HepG2 (cell line): ENCODE measurements around the gene ZFP36L2. TPM values are rescaled to one million over a fixed set of nuclear protein-coding genes. Genes with fewer than 3 reads are reported as not detected.
A peak's percentile ranks its signal among the peaks of the same experiment; 100 is the strongest.

Experiments used
- ARNT ChIP-seq: fragments of 450-650 bp; IDR thresholded peaks from 2 replicates; pipeline ENCODE4 v1.6.1; 2017
- SATB2 ChIP-seq: sonication (generic); formaldehyde crosslinking; IDR thresholded peaks from 2 replicates; pipeline ENCODE4 v1.5.0; 2020; ENCODE audit warnings: missing genetic modification reagents
- ZFAT ChIP-seq: sonication (generic); formaldehyde crosslinking; conservative IDR thresholded peaks from 2 replicates; pipeline ENCODE4 v1.8.1; 2023; ENCODE audit warnings: missing genetic modification reagents, inconsistent platforms
- ZFY ChIP-seq: sonication (generic); formaldehyde crosslinking; IDR thresholded peaks from 2 replicates; pipeline ENCODE4 v1.4.0; 2020; ENCODE audit warnings: missing genetic modification reagents
- ZNF335 ChIP-seq: sonication (generic); formaldehyde crosslinking; IDR thresholded peaks from 2 replicates; pipeline ENCODE4 v1.4.0; 2020; ENCODE audit warnings: missing genetic modification reagents
- ZNF569 ChIP-seq: sonication (generic); formaldehyde crosslinking; IDR thresholded peaks from 2 replicates; pipeline ENCODE4 v1.5.0; 2020; ENCODE audit warnings: mild to moderate bottlenecking, missing genetic modification reagents, moderate library complexity, borderline replicate concordance
- ZSCAN12 ChIP-seq: sonication (generic); formaldehyde crosslinking; IDR thresholded peaks from 2 replicates; pipeline ENCODE4 v1.9.0; 2021; ENCODE audit warnings: mild to moderate bottlenecking, missing genetic modification reagents
- ZSCAN9 ChIP-seq: IDR thresholded peaks from 2 replicates; pipeline ENCODE4 v1.6.1; 2016; ENCODE audit warnings: borderline replicate concordance
- polyA plus RNA-seq, 8 experiments: library from polyadenylated mRNA; depleted of rRNA in 3 of 8; stranded (reverse) in 7 of 8; unstranded in 1 of 8; fragments of >200 nt; fragmentation: Illumina TruSeq in 4 of 8; extraction: Trizol in 4 of 8; gene quantifications; 2 replicates each; pipeline versions ENCODE4 v1.2.1 to v1.2.3, GENCODE V29; 2011 to 2016; ENCODE audit warnings: low read depth in 4 of 8, missing spikeins in 1 of 8, mixed read lengths in 1 of 8; ENCODE audit not compliant: insufficient read depth in 1 of 8
- total RNA-seq, 5 experiments: library from RNA; depleted of rRNA; stranded (reverse); fragments of >200 nt; fragmentation: Illumina TruSeq; extraction: Trizol; gene quantifications; 2 replicates each; pipeline ENCODE4 v1.2.3, GENCODE V29; 2016; ENCODE audit warnings: low read depth in 1 of 5
- TF ChIP-seq, protein P1 (sequence below): IDR thresholded peaks from 2 replicates; pipeline ENCODE4 v1.6.1; 2016; ENCODE audit warnings: low read depth
- TF ChIP-seq, protein P2 (sequence below): sonication (generic); formaldehyde crosslinking; IDR thresholded peaks from 2 replicates; pipeline ENCODE4 v1.4.0; 2020; ENCODE audit warnings: mild to moderate bottlenecking, missing genetic modification reagents
- TF ChIP-seq, protein P3 (sequence below), 2 experiments: sonication (generic) in 1 of 2; formaldehyde crosslinking in 1 of 2; IDR thresholded peaks; 2 replicates each; pipeline versions ENCODE4 v1.4.0 to v1.6.1; 2016 to 2020; ENCODE audit warnings: borderline replicate concordance in 1 of 2, low read depth in 1 of 2, mild to moderate bottlenecking in 1 of 2, missing genetic modification reagents in 1 of 2
- TF ChIP-seq, protein P4 (sequence below): IDR thresholded peaks from 2 replicates; pipeline ENCODE4 v1.6.1; 2016
- TF ChIP-seq, protein P5 (sequence below): sonication (generic); formaldehyde crosslinking; IDR thresholded peaks from 2 replicates; pipeline ENCODE4 v1.5.1; 2020; ENCODE audit warnings: mild to moderate bottlenecking, missing genetic modification reagents, moderate library complexity

ZFP36L2 gene
- total and polyA plus RNA-seq, 2 of the 13 experiments (the other 11 are each of a cell fraction or from before 2014, with no cell fraction given): 11.2 to 21.8 TPM

DNA sequence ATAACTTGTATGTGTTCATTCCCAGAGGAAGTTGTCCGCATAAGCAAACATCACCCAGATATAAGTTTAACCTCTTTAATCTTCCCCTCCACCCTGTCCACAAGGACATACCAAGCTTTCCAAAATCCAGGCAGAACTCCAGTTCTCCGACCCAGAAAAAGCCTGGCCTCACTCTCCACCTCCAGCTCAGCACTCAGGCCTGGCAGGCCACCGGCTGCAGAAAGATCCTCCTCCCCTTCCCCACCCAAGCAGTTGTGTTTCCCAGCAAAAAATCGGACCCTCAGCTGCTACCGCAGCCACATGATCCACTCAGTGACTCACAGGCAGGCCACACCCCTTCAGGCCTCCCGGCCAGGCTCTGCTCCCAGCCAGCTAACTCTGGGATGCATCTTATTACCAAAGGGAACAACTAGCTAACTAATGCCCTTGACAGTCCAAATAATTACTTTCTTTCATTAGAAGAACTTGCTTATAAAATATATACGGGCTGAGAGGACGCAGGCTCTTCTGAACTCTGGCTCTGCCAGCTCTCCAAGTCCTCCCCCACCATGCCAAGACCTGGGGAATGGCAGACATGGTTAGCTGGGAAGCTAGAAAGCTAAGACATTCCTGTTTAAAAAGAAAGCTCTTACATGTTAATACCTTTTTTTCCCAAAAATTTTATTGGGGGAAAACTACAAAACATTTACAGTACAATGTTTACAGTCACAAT, 4.5 kb downstream of the ZFP36L2 start (continued):
- peak; percentile 45; the same call in 1 of the 2 replicates for TF ChIP-seq ZSCAN9
- TF ChIP-seq ARNT: no peak
- TF ChIP-seq, protein P1, sequence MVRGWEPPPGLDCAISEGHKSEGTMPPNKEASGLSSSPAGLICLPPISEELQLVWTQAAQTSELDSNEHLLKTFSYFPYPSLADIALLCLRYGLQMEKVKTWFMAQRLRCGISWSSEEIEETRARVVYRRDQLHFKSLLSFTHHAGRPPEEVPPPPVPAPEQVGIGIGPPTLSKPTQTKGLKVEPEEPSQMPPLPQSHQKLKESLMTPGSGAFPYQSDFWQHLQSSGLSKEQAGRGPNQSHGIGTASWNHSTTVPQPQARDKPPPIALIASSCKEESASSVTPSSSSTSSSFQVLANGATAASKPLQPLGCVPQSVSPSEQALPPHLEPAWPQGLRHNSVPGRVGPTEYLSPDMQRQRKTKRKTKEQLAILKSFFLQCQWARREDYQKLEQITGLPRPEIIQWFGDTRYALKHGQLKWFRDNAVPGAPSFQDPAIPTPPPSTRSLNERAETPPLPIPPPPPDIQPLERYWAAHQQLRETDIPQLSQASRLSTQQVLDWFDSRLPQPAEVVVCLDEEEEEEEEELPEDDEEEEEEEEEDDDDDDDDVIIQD (CRISPR knock-in tag): peak; percentile 93; the same call in 1 of the 2 replicates
- TF ChIP-seq, protein P2, sequence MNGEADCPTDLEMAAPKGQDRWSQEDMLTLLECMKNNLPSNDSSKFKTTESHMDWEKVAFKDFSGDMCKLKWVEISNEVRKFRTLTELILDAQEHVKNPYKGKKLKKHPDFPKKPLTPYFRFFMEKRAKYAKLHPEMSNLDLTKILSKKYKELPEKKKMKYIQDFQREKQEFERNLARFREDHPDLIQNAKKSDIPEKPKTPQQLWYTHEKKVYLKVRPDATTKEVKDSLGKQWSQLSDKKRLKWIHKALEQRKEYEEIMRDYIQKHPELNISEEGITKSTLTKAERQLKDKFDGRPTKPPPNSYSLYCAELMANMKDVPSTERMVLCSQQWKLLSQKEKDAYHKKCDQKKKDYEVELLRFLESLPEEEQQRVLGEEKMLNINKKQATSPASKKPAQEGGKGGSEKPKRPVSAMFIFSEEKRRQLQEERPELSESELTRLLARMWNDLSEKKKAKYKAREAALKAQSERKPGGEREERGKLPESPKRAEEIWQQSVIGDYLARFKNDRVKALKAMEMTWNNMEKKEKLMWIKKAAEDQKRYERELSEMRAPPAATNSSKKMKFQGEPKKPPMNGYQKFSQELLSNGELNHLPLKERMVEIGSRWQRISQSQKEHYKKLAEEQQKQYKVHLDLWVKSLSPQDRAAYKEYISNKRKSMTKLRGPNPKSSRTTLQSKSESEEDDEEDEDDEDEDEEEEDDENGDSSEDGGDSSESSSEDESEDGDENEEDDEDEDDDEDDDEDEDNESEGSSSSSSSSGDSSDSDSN (CRISPR knock-in tag): peak; percentile 81
- TF ChIP-seq ZFAT (CRISPR knock-in tag): no peak
- TF ChIP-seq, protein P3, sequence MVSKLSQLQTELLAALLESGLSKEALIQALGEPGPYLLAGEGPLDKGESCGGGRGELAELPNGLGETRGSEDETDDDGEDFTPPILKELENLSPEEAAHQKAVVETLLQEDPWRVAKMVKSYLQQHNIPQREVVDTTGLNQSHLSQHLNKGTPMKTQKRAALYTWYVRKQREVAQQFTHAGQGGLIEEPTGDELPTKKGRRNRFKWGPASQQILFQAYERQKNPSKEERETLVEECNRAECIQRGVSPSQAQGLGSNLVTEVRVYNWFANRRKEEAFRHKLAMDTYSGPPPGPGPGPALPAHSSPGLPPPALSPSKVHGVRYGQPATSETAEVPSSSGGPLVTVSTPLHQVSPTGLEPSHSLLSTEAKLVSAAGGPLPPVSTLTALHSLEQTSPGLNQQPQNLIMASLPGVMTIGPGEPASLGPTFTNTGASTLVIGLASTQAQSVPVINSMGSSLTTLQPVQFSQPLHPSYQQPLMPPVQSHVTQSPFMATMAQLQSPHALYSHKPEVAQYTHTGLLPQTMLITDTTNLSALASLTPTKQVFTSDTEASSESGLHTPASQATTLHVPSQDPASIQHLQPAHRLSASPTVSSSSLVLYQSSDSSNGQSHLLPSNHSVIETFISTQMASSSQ (IDR thresholded peaks at IDR 0.05; ENCODE audit: low read depth): peak; percentile 42; the same call in 1 of the 2 replicates
- TF ChIP-seq, protein P3 (CRISPR knock-in tag; IDR thresholded peaks at IDR 0.05; ENCODE audit: borderline replicate concordance): peak; percentile 57; the same call in 1 of the 2 replicates
- TF ChIP-seq, protein P4, sequence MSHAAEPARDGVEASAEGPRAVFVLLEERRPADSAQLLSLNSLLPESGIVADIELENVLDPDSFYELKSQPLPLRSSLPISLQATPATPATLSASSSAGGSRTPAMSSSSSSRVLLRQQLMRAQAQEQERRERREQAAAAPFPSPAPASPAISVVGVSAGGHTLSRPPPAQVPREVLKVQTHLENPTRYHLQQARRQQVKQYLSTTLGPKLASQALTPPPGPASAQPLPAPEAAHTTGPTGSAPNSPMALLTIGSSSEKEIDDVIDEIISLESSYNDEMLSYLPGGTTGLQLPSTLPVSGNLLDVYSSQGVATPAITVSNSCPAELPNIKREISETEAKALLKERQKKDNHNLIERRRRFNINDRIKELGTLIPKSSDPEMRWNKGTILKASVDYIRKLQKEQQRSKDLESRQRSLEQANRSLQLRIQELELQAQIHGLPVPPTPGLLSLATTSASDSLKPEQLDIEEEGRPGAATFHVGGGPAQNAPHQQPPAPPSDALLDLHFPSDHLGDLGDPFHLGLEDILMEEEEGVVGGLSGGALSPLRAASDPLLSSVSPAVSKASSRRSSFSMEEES (CRISPR knock-in tag): peak; percentile 97
- TF ChIP-seq ZSCAN12 (CRISPR knock-in tag): no peak
- TF ChIP-seq ZNF335 (CRISPR knock-in tag): peak; percentile 51; the same call in 1 of the 2 replicates
- TF ChIP-seq ZNF569 (CRISPR knock-in tag): no peak
- peak; percentile 65 for TF ChIP-seq ZFY (CRISPR knock-in tag)
- TF ChIP-seq, protein P5, sequence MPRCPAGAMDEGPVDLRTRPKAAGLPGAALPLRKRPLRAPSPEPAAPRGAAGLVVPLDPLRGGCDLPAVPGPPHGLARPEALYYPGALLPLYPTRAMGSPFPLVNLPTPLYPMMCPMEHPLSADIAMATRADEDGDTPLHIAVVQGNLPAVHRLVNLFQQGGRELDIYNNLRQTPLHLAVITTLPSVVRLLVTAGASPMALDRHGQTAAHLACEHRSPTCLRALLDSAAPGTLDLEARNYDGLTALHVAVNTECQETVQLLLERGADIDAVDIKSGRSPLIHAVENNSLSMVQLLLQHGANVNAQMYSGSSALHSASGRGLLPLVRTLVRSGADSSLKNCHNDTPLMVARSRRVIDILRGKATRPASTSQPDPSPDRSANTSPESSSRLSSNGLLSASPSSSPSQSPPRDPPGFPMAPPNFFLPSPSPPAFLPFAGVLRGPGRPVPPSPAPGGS (CRISPR knock-in tag): peak; percentile 18; the same call in 1 of the 2 replicates
- TF ChIP-seq SATB2 (CRISPR knock-in tag): no peak
